Lung (tissue), 12 donors: ENCODE results near the gene TTLL5. TPM values are rescaled to one million over a fixed set of nuclear protein-coding genes. Genes with fewer than 3 reads are reported as not detected.

Experiments
- ATAC-seq: fragments of 200-7000 bp; cut with Tn5 transposase; one replicate; pipeline ENCODE4 v1.9.1; 2020; ENCODE audit warnings: moderate number of reproducible peaks; ENCODE audit not compliant: insufficient read depth, low FRiP score
- DNase-seq, 3 donors: peaks; one replicate each; pipeline ENCODE4 v3.0.0-alpha.2; 2013 to 2017
- H3K27ac ChIP-seq, 2 donors: one replicate each; pipeline ENCODE4 v1.5.1; 2013; ENCODE audit warnings: mild to moderate bottlenecking in 2 of 2, moderate library complexity in 2 of 2, control low read depth in 1 of 2, inconsistent platforms in 1 of 2, low read depth in 1 of 2, low read length in 1 of 2
- H3K27me3 ChIP-seq, 3 donors: one replicate each; pipeline ENCODE4 v1.5.1; 2013; ENCODE audit warnings: low read length in 2 of 3; ENCODE audit not compliant: control insufficient read depth in 3 of 3, insufficient read depth in 3 of 3
- H3K36me3 ChIP-seq, 4 donors: one replicate each; pipeline ENCODE4 v1.5.1; 2013; ENCODE audit warnings: low read length in 4 of 4, mild to moderate bottlenecking in 1 of 4, moderate library complexity in 1 of 4; ENCODE audit not compliant: control insufficient read depth in 4 of 4, insufficient read depth in 4 of 4
- H3K4me1 ChIP-seq, 5 donors: one replicate each; pipeline ENCODE4 v1.5.1; 2013; ENCODE audit warnings: low read length in 5 of 5, mild to moderate bottlenecking in 2 of 5, moderate library complexity in 1 of 5; ENCODE audit not compliant: control insufficient read depth in 5 of 5, insufficient read depth in 5 of 5
- H3K4me3 ChIP-seq: one replicate; pipeline ENCODE4 v1.5.1; 2013; ENCODE audit warnings: mild to moderate bottlenecking, control low read depth, moderate library complexity
- H3K9ac ChIP-seq, 2 donors: one replicate each; pipeline ENCODE4 v1.5.1; 2013; ENCODE audit warnings: low read length in 2 of 2, control low read depth in 1 of 2; ENCODE audit not compliant: insufficient read depth in 1 of 2
- H3K9me3 ChIP-seq, 4 donors: one replicate each; pipeline ENCODE4 v1.5.1; 2013; ENCODE audit warnings: low read length in 3 of 4, mild to moderate bottlenecking in 1 of 4, moderate library complexity in 1 of 4; ENCODE audit not compliant: control insufficient read depth in 4 of 4, insufficient read depth in 3 of 4
- WGBS, 2 donors: extraction: QIAGEN DNeasy Blood & Tissue Kit; methylation state at CpG; one replicate each; pipeline ENCODE4 v1.1.7; 2013; 5-methylcytosine and 5-hydroxymethylcytosine counted together
- polyA plus RNA-seq, 2 donors: library from polyadenylated mRNA; stranded (reverse); fragments of 200-250 nt; gene quantifications; one replicate each; pipeline ENCODE4 v1.2.1, GENCODE V29; 2013
- total RNA-seq, 2 donors: library from RNA; depleted of rRNA in 1 of 2; stranded (reverse); fragments of >200 nt in 1 of 2; gene quantifications; one replicate each; pipeline ENCODE4 v1.2.1, GENCODE V29; 2014 to 2021
- TF ChIP-seq, protein P1 (sequence below): IDR thresholded peaks from 2 replicates; pipeline ENCODE4 v1.5.1; 2012; ENCODE audit warnings: mild to moderate bottlenecking; ENCODE audit errors: control extremely low read depth, extremely low read depth
- donor health status: control.
- donor health status: control.
- donor health status: Bipolar disorder and iron deficiency.
- donor health status: healthy.
- donor health status: DM: yes; HTN: yes; CAD: no.

TTLL5 gene
- total and polyA plus RNA-seq, 4 donors = 10.3 to 58.6 (median 28.8) TPM

- H3K4me3 ChIP-seq = no peak overlapping the region
- H3K36me3 ChIP-seq = peaks cover 0 to 40% (median 20%) of the 10 kb centered on the region in 4 donors
- no peak for ATAC-seq
Observed at GRCh38 chr14:75747899-75748298, 86.9 kb downstream of the TTLL5 start.

GRCh38 chr14:75748336-75748735 is 87.3 kb downstream of the TTLL5 start:
- peak overlapping the region in 1 of 2 donors; percentile 7 for H3K9ac ChIP-seq
- no peak for ATAC-seq
- peaks cover 0 to 40% (median 20%) of the 10 kb centered on the region in 4 donors for H3K36me3 ChIP-seq
- H3K27ac ChIP-seq = no peak overlapping the region
- DNase-seq = peak in 2 of 3 donors; percentile 49 to 57
- WGBS, 2 donors = 79 to 84% methylated on average over 1 of the region's 1 CpG
- H3K27me3 ChIP-seq = no peaks in the 10 kb centered on the region
- H3K9me3 ChIP-seq = peaks cover 0 to 4% (median 1%) of the 10 kb centered on the region in 4 donors
- H3K4me3 ChIP-seq = no peak overlapping the region
- TF ChIP-seq, protein P1, sequence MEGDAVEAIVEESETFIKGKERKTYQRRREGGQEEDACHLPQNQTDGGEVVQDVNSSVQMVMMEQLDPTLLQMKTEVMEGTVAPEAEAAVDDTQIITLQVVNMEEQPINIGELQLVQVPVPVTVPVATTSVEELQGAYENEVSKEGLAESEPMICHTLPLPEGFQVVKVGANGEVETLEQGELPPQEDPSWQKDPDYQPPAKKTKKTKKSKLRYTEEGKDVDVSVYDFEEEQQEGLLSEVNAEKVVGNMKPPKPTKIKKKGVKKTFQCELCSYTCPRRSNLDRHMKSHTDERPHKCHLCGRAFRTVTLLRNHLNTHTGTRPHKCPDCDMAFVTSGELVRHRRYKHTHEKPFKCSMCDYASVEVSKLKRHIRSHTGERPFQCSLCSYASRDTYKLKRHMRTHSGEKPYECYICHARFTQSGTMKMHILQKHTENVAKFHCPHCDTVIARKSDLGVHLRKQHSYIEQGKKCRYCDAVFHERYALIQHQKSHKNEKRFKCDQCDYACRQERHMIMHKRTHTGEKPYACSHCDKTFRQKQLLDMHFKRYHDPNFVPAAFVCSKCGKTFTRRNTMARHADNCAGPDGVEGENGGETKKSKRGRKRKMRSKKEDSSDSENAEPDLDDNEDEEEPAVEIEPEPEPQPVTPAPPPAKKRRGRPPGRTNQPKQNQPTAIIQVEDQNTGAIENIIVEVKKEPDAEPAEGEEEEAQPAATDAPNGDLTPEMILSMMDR = no peak
- H3K4me1 ChIP-seq = peaks cover 0 to 7% (median 0%) of the 10 kb centered on the region in 5 donors

More at GRCh38 chr14:75747899-75748298, 86.9 kb downstream of the TTLL5 start:
- WGBS, 2 donors = 87 to 88% methylated on average over 2 of the region's 2 CpGs
- Histone ChIP-seq H3K4me1 (peaks cover 0 to 7% (median 0%) of the 10 kb centered on the region in 5 donors), H3K27ac (no peak overlapping the region), H3K9me3 (peaks cover 0 to 4% (median 1%) of the 10 kb centered on the region in 4 donors), H3K9ac (no peak overlapping the region), H3K27me3 (no peaks in the 10 kb centered on the region)
- peak in 2 of 3 donors; percentile 72 to 78 for DNase-seq
- TF ChIP-seq, protein P1 = no peak

DNA sequence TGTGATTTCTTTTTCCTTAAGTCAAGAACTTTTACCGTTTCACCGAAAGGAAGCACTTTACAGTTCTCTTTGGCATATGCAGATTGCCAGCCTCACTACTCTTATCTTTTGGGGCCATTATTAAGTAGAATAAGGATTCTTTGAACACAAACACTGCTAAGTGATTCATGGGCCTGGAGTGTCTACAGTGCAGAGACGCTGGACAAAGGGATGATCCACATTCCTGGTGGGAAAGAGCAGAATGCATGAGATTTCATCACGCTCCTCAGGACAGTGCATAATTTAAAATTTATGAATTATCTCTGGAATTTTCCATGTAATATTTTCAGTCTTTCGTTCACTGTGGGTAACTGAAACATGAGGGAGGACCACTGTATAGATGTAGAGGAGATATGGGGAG is 90.2 kb downstream of the TTLL5 start:
- Histone ChIP-seq H3K4me1 (peaks cover 0 to 11% (median 0%) of the 10 kb centered on the region in 5 donors), H3K27ac (no peak overlapping the region), H3K9ac (no peak overlapping the region), H3K27me3 (no peaks in the 10 kb centered on the region), H3K36me3 (peaks cover 0 to 20% (median 14%) of the 10 kb centered on the region in 4 donors), H3K4me3 (no peak overlapping the region), H3K9me3 (peaks cover 0 to 4% (median 1%) of the 10 kb centered on the region in 4 donors)
- TF ChIP-seq, protein P1 = no peak
- 94 to 98% methylated on average over 5 of the region's 5 CpGs for WGBS, 2 donors
- no peak for ATAC-seq
- DNase-seq = no peak

- WGBS, 2 donors = 90% methylated on average over 3 of the region's 3 CpGs
- peak in 1 of 3 donors; percentile 14 for DNase-seq
- H3K36me3 ChIP-seq = peaks cover 0 to 14% (median 11%) of the 10 kb centered on the region in 4 donors
- ATAC-seq = no peak
- no peak overlapping the region for H3K27ac ChIP-seq
- no peak overlapping the region for H3K9ac ChIP-seq
- H3K4me3 ChIP-seq = no peak overlapping the region
- H3K4me1 ChIP-seq = peaks cover 0 to 11% (median 0%) of the 10 kb centered on the region in 5 donors
- no peaks in the 10 kb centered on the region for H3K27me3 ChIP-seq
- TF ChIP-seq, protein P1 = no peak
- H3K9me3 ChIP-seq = no peaks in the 10 kb centered on the region
Observed at GRCh38 chr14:75752086-75752485, 91.0 kb downstream of the TTLL5 start.
